Neuronal stem cell (in vitro differentiated cells): ENCODE results near the gene FBP2.

Experiments used
- DNase-seq: peaks from one replicate; pipeline ENCODE4 v3.0.0-alpha.2; 2013; ENCODE audit warnings: low spot score
- H2AFZ ChIP-seq: one replicate; pipeline ENCODE4 v1.6.1; 2013; ENCODE audit warnings: mild to moderate bottlenecking, low read length, inconsistent platforms
- H2AK5ac ChIP-seq: 2 replicates; pipeline ENCODE4 v1.6.1; 2013; ENCODE audit warnings: low read depth, mild to moderate bottlenecking, inconsistent platforms, low read length, moderate library complexity, mixed read lengths
- H2BK120ac ChIP-seq: 2 replicates; pipeline ENCODE4 v1.6.1; 2013; ENCODE audit warnings: low read depth, mild to moderate bottlenecking, inconsistent platforms, low read length, moderate library complexity, mixed read lengths
- H2BK12ac ChIP-seq: one replicate; pipeline ENCODE4 v1.6.1; 2013; ENCODE audit warnings: low read length, inconsistent platforms
- H2BK15ac ChIP-seq: 2 replicates; pipeline ENCODE4 v1.6.1; 2013; ENCODE audit warnings: mild to moderate bottlenecking, low read length, inconsistent platforms, mixed read lengths
- H2BK5ac ChIP-seq: one replicate; pipeline ENCODE4 v1.6.1; 2013; ENCODE audit warnings: inconsistent platforms, mild to moderate bottlenecking, low read length, moderate library complexity
- H3K14ac ChIP-seq: one replicate; pipeline ENCODE4 v1.6.1; 2013; ENCODE audit warnings: low read length, inconsistent platforms
- H3K18ac ChIP-seq: 2 replicates; pipeline ENCODE4 v1.6.1; 2013; ENCODE audit warnings: low read length, inconsistent platforms
- H3K23ac ChIP-seq: 2 replicates; pipeline ENCODE4 v1.6.1; 2013; ENCODE audit warnings: low read depth, mild to moderate bottlenecking, mixed read lengths, low read length, inconsistent platforms; ENCODE audit not compliant: poor library complexity
- H3K27ac ChIP-seq: replicated peaks from 3 replicates; pipeline ENCODE4 v1.5.1; 2013; ENCODE audit warnings: low read length, inconsistent platforms
- H3K27me3 ChIP-seq, 3 experiments: 2 replicates each; pipeline ENCODE4 v1.6.1; 2013; ENCODE audit warnings: low read length in 3 of 3, mild to moderate bottlenecking in 2 of 3, inconsistent platforms in 1 of 3, low read depth in 1 of 3, mixed read lengths in 1 of 3, moderate library complexity in 1 of 3; ENCODE audit not compliant: control insufficient read depth in 3 of 3, insufficient read depth in 3 of 3
- H3K36me3 ChIP-seq, 2 donors: replicated peaks in 1 of 2; 2 replicates each; pipeline ENCODE4 v1.6.1; 2013; ENCODE audit warnings: low read length in 2 of 2; ENCODE audit not compliant: control insufficient read depth in 2 of 2, insufficient read depth in 2 of 2
- H3K4ac ChIP-seq: 2 replicates; pipeline ENCODE4 v1.6.1; 2013; ENCODE audit warnings: inconsistent platforms, mild to moderate bottlenecking, low read length, moderate library complexity
- H3K4me1 ChIP-seq, 2 donors: 1 replicate in 1 of 2; 2 replicates in 1 of 2; pipeline ENCODE4 v1.6.1; 2013; ENCODE audit warnings: low read length in 2 of 2, low read depth in 1 of 2; ENCODE audit not compliant: control insufficient read depth in 2 of 2, insufficient read depth in 1 of 2
- H3K4me2 ChIP-seq: one replicate; pipeline ENCODE4 v1.6.1; 2013; ENCODE audit warnings: mild to moderate bottlenecking, low read length, inconsistent platforms; ENCODE audit not compliant: insufficient read depth, poor library complexity, severe bottlenecking
- H3K4me3 ChIP-seq, 2 donors: 2 replicates each; pipeline ENCODE4 v1.5.1; 2013; ENCODE audit warnings: low read length in 2 of 2, mild to moderate bottlenecking in 2 of 2, inconsistent platforms in 1 of 2, moderate library complexity in 1 of 2
- H3K79me1 ChIP-seq: one replicate; pipeline ENCODE4 v1.6.1; 2013; ENCODE audit warnings: low read depth, mild to moderate bottlenecking, inconsistent platforms, low read length, moderate library complexity
- H3K9ac ChIP-seq: one replicate; pipeline ENCODE4 v1.6.1; 2013; ENCODE audit warnings: mild to moderate bottlenecking, low read depth, low read length, inconsistent platforms; ENCODE audit not compliant: poor library complexity
- H3K9me3 ChIP-seq, 2 donors: replicated peaks in 1 of 2; 2 replicates each; pipeline versions ENCODE3 to v1.6.1; 2013; ENCODE audit warnings: low read length in 2 of 2, mild to moderate bottlenecking in 2 of 2, inconsistent platforms in 1 of 2, low read depth in 1 of 2, mixed read lengths in 1 of 2, moderate library complexity in 1 of 2; ENCODE audit not compliant: control insufficient read depth in 2 of 2, insufficient read depth in 1 of 2
- H4K8ac ChIP-seq: one replicate; pipeline ENCODE4 v1.6.1; 2013; ENCODE audit warnings: low read depth, mild to moderate bottlenecking, inconsistent platforms, low read length, moderate library complexity
- H4K91ac ChIP-seq: one replicate; pipeline ENCODE4 v1.6.1; 2013; ENCODE audit warnings: low read length, low read depth, mild to moderate bottlenecking, inconsistent platforms; ENCODE audit not compliant: poor library complexity
- WGBS, 2 donors: extraction: QIAGEN DNeasy Blood & Tissue Kit; methylation state at CpG; one replicate each; pipeline ENCODE4 v1.1.7; 2013; ENCODE audit warnings: missing lambda C conversion rate in 2 of 2, mixed read lengths in 1 of 2; ENCODE audit not compliant: insufficient read length in 2 of 2, insufficient replicate concordance in 1 of 2; ENCODE audit errors: extremely low coverage in 2 of 2; 5-methylcytosine and 5-hydroxymethylcytosine counted together

Gene FBP2

GRCh38 chr9:94577571-94577970 is 16.1 kb downstream of the FBP2 start:
- no peak overlapping the region for H2BK120ac ChIP-seq
- H3K18ac ChIP-seq: no peak overlapping the region
- H3K4me1 ChIP-seq: peaks cover 0 to 3% of the 10 kb centered on the region in 2 donors
- no peak overlapping the region for H3K4me3 ChIP-seq
- peak overlapping the region; percentile 63 for H2AFZ ChIP-seq
- H3K9ac ChIP-seq: no peak overlapping the region
- H3K4ac ChIP-seq: no peak overlapping the region
- H2BK12ac ChIP-seq: no peak overlapping the region
- no peaks in the 10 kb centered on the region for H3K27me3 ChIP-seq
- no peak overlapping the region for H3K4me2 ChIP-seq
- H3K14ac ChIP-seq: no peak overlapping the region
- no peak overlapping the region for H4K91ac ChIP-seq
- no peak overlapping the region for H2BK15ac ChIP-seq
- WGBS, 2 donors: no CpG with 5 or more reads among the region's 2 CpGs
- H2BK5ac ChIP-seq: no peak overlapping the region
- H3K23ac ChIP-seq: no peak overlapping the region
- no peaks in the 10 kb centered on the region for H3K36me3 ChIP-seq
- no peak for DNase-seq
- H3K79me1 ChIP-seq: no peaks in the 10 kb centered on the region
- no peak overlapping the region for H2AK5ac ChIP-seq
- no peak overlapping the region for H3K27ac ChIP-seq
- H4K8ac ChIP-seq: no peak overlapping the region
- peaks cover 0 to 3% of the 10 kb centered on the region in 2 donors for H3K9me3 ChIP-seq

DNA sequence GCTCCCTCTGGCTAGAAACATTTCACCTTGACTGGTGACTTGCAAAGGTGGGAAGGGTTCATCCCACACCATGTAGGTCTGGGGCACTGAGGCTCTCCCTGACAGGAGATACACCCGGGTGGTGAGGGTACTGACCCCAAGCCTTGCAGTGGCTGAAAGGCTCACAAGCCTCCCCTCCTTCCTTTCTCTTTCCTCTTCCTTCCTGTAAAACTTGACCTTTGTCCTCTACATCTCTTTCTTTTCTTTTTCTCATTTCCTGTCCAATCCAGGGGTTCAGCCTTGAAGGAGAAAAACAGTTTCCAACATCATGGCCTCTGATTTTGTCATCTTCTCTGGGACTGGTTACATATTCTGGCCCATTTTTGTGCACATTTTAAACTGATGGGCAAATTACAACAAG is 16.6 kb downstream of the FBP2 start:
- Histone ChIP-seq H3K14ac (no peak overlapping the region), H3K4me1 (peaks cover 0 to 3% of the 10 kb centered on the region in 2 donors), H3K9me3 (peaks cover 0 to 3% of the 10 kb centered on the region in 2 donors), H2AFZ (peak overlapping the region; percentile 63), H2BK15ac (no peak overlapping the region), H3K27ac (no peak overlapping the region), H3K9ac (no peak overlapping the region), H4K8ac (no peak overlapping the region), H2BK5ac (no peak overlapping the region), H3K4me2 (no peak overlapping the region), H3K18ac (no peak overlapping the region), H2AK5ac (no peak overlapping the region), H3K36me3 (no peaks in the 10 kb centered on the region), H3K79me1 (no peaks in the 10 kb centered on the region), H3K27me3 (no peaks in the 10 kb centered on the region), H2BK12ac (no peak overlapping the region), H3K23ac (no peak overlapping the region), H3K4me3 (no peak overlapping the region), H3K4ac (no peak overlapping the region), H2BK120ac (no peak overlapping the region), H4K91ac (no peak overlapping the region)
- DNase-seq: no peak
- no CpG with 5 or more reads among the region's 1 CpG for WGBS, 2 donors

- no peak for DNase-seq
- no peak overlapping the region for H2BK120ac ChIP-seq
- H3K27me3 ChIP-seq: no peaks in the 10 kb centered on the region
Observed at GRCh38 chr9:94576131-94576530, 17.5 kb downstream of the FBP2 start.

GRCh38 chr9:94568972-94569712 is 24.5 kb downstream of the FBP2 start:
- no CpG with 5 or more reads among the region's 17 CpGs for WGBS, 2 donors
- Histone ChIP-seq H3K18ac (peak overlapping the region; percentile 11), H4K8ac (no peak overlapping the region), H2BK12ac (no peak overlapping the region), H2BK120ac (no peak overlapping the region), H3K36me3 (no peaks in the 10 kb centered on the region), H2AFZ (no peak overlapping the region), H3K4me3 (no peak overlapping the region), H3K79me1 (no peaks in the 10 kb centered on the region), H3K4me2 (no peak overlapping the region), H3K27ac (no peak overlapping the region), H3K4ac (no peak overlapping the region), H3K14ac (no peak overlapping the region), H4K91ac (no peak overlapping the region), H3K23ac (no peak overlapping the region), H3K9me3 (no peaks in the 10 kb centered on the region), H3K4me1 (no peaks in the 10 kb centered on the region), H2AK5ac (no peak overlapping the region), H3K27me3 (no peaks in the 10 kb centered on the region), H2BK15ac (no peak overlapping the region), H2BK5ac (no peak overlapping the region), H3K9ac (no peak overlapping the region)
- DNase-seq: no peak

More at GRCh38 chr9:94576131-94576530, 17.5 kb downstream of the FBP2 start:
- no peak overlapping the region for H2BK12ac ChIP-seq
- H3K79me1 ChIP-seq: no peaks in the 10 kb centered on the region
- WGBS, 2 donors: no CpG with 5 or more reads among the region's 2 CpGs
- H2BK5ac ChIP-seq: no peak overlapping the region
- H3K4me1 ChIP-seq: peaks cover 0 to 3% of the 10 kb centered on the region in 2 donors
- H2AFZ ChIP-seq: peak overlapping the region; percentile 63
- no peak overlapping the region for H3K4me2 ChIP-seq
- no peak overlapping the region for H3K18ac ChIP-seq
- H4K91ac ChIP-seq: no peak overlapping the region
- no peak overlapping the region for H3K9ac ChIP-seq
- no peak overlapping the region for H3K14ac ChIP-seq
- no peak overlapping the region for H3K4me3 ChIP-seq
- H3K4ac ChIP-seq: no peak overlapping the region
- H2AK5ac ChIP-seq: no peak overlapping the region
- peaks cover 0 to 3% of the 10 kb centered on the region in 2 donors for H3K9me3 ChIP-seq
- no peak overlapping the region for H2BK15ac ChIP-seq
- H4K8ac ChIP-seq: no peak overlapping the region
- no peak overlapping the region for H3K27ac ChIP-seq
- no peak overlapping the region for H3K23ac ChIP-seq
- H3K36me3 ChIP-seq: no peaks in the 10 kb centered on the region
